NCI-H2196 (cell line): Measurements from ENCODE around the gene AFP.

ENCODE experiments used
- DNase-seq: peaks from one replicate; lab custom pipeline; 2025; ENCODE audit not compliant: unreplicated experiment; lab: John Stamatoyannopoulos, UW

The AFP gene

DNA sequence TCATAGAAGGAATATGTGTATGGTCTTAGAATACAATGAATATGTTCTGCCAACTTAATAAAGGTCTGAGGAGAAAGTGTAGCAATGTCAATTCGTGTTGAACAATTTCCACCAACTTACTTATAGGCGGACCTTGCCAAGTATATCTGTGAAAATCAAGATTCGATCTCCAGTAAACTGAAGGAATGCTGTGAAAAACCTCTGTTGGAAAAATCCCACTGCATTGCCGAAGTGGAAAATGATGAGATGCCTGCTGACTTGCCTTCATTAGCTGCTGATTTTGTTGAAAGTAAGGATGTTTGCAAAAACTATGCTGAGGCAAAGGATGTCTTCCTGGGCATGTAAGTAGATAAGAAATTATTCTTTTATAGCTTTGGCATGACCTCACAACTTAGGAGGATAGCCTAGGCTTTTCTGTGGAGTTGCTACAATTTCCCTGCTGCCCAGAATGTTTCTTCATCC is 22.7 kb upstream of the AFP start:
- no peak for DNase-seq

DNA sequence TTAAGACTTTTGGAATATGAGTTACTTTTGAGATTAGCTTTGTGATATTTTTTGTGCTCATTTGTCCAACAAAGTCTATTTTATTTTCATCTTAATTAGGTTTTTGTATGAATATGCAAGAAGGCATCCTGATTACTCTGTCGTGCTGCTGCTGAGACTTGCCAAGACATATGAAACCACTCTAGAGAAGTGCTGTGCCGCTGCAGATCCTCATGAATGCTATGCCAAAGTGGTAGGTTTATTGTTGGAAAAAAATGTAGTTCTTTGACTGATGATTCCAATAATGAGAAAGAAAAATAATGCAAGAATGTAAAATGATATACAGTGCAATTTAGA is 21.1 kb upstream of the AFP start:
- DNase-seq: no peak

DNA sequence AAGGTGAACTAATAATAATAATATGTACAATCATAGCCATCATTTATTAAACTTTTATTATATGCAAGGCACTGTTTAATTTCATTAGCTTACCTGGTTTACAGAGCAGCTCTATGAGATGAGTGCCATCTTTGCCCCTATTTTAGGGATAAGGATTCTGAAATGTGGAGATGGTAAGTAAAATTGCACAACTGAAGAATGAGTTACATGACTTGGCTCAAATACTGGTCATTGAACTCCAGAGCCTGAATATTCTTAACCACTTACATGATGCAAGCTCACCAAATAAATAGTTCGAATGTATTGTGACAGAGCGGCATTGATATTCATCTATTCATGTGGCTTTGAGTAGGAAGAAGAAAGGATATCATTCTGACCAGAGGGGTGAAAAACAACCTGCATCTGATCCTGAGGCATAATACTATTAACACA is 20.2 kb upstream of the AFP start:
- DNase-seq: no peak

DNA sequence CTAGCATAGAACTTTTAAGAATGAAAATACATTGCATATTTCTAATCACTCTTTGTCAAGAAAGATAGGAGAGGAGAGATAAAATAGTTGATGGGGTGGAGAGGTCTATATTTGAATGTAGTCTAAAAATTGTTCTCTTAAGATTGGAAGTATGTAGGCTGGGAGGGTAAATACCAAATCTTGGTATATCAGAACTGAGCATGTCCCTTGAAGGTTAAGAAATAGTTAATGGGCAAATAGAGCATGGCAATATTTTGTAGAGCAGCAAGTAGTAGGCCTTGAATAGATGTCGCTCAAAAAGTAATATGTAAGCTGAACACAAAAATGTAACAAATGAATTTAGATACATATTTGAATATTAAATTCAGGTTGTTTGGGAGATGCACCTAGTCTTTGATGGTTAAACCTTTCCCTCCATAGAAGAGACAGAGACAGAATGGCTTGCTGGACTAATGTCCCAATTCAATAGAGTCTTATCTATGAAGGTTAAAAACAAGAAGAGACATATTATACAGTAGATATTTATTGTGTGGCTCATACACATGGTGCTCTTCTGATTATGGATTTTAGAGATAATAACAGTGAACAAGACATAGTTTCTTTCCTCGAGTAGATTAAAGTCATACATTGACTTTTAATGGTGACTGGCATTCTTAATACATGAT is 19.5 kb upstream of the AFP start:
- DNase-seq: no peak

DNA sequence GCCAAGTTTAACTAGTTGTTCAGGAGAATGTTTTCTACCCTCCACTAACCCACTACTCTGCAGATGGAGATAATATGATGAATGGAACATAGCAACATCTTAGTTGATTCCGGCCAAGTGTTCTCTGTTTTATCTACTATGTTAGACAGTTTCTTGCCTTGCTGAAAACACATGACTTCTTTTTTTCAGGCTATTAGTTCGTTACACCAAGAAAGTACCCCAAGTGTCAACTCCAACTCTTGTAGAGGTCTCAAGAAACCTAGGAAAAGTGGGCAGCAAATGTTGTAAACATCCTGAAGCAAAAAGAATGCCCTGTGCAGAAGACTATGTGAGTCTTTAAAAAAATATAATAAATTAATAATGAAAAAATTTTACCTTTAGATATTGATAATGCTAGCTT is 18.7 kb upstream of the AFP start:
- DNase-seq: no peak

DNA sequence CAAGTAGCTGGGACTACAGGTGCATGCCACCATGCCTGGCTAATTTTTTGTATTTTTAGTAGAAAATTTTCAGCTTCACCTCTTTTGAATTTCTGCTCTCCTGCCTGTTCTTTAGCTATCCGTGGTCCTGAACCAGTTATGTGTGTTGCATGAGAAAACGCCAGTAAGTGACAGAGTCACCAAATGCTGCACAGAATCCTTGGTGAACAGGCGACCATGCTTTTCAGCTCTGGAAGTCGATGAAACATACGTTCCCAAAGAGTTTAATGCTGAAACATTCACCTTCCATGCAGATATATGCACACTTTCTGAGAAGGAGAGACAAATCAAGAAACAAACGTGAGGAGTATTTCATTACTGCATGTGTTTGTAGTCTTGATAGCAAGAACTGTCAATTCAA is 18.0 kb upstream of the AFP start:
- DNase-seq: no peak

DNA sequence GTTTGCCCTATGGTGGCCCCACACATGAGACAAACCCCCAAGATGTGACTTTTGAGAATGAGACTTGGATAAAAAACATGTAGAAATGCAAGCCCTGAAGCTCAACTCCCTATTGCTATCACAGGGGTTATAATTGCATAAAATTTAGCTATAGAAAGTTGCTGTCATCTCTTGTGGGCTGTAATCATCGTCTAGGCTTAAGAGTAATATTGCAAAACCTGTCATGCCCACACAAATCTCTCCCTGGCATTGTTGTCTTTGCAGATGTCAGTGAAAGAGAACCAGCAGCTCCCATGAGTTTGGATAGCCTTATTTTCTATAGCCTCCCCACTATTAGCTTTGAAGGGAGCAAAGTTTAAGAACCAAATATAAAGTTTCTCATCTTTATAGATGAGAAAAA is 17.3 kb upstream of the AFP start:
- no peak for DNase-seq

DNA sequence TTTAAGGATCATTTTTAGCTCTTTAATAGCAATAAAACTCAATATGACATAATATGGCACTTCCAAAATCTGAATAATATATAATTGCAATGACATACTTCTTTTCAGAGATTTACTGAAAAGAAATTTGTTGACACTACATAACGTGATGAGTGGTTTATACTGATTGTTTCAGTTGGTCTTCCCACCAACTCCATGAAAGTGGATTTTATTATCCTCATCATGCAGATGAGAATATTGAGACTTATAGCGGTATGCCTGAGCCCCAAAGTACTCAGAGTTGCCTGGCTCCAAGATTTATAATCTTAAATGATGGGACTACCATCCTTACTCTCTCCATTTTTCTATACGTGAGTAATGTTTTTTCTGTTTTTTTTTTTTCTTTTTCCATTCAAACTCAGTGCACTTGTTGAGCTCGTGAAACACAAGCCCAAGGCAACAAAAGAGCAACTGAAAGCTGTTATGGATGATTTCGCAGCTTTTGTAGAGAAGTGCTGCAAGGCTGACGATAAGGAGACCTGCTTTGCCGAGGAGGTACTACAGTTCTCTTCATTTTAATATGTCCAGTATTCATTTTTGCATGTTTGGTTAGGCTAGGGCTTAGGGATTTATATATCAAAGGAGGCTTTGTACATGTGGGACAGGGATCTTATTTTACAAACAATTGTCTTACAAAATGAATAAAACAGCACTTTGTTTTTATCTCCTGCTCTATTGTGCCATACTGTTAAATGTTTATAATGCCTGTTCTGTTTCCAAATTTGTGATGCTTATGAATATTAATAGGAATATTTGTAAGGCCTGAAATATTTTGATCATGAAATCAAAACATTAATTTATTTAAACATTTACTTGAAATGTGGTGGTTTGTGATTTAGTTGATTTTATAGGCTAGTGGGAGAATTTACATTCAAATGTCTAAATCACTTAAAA is 16.6 kb upstream of the AFP start:
- DNase-seq: no peak

DNA sequence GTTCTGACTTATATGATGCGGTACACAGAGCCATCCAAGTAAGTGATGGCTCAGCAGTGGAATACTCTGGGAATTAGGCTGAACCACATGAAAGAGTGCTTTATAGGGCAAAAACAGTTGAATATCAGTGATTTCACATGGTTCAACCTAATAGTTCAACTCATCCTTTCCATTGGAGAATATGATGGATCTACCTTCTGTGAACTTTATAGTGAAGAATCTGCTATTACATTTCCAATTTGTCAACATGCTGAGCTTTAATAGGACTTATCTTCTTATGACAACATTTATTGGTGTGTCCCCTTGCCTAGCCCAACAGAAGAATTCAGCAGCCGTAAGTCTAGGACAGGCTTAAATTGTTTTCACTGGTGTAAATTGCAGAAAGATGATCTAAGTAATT is 15.4 kb upstream of the AFP start:
- no peak for DNase-seq

DNA sequence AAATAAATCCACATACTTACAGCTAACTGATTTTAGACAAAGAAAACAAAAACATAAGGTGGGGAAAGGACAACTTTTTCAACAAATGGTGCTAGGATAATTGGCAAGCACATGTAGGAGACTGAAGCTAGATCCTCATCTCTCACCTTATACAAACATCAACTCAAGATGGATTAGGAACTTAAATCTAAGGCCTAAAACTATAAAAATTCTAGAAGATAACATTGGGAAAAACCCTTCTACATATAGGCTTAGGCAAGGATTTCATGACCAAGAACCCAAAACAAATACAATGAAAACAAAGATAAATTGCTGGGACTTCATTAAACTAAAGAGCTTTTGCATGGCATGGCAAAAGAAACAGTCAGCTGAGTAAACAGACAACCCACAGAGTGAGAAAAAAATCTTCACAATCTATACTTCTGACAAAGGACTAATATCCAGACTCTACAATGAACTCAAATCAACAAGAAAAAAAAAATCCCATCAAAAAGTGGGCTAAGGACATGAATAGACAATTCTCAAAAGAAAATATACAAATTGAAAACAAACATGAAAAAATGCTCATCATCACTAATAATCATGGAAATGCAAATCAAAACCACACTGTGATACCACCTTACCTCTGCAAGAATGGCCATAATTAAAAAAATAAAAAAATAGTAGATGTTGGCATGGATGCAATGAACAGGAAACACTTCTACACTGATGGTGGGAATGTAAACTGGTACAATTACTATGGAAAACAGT is 14.1 kb upstream of the AFP start:
- no peak for DNase-seq

DNA sequence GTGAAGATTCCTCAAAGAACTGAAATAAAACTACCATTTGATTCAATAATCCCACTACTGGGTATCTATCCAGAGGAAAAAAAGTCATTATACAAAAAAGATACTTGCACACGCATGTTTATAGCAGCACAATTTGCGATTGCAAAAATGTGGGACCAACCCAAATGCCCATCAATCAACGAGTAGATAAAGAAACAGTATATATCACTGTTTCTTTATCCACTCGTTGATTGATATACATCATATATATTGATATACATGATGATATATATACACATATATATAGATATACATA is 13.6 kb upstream of the AFP start:
- DNase-seq: no peak

DNA sequence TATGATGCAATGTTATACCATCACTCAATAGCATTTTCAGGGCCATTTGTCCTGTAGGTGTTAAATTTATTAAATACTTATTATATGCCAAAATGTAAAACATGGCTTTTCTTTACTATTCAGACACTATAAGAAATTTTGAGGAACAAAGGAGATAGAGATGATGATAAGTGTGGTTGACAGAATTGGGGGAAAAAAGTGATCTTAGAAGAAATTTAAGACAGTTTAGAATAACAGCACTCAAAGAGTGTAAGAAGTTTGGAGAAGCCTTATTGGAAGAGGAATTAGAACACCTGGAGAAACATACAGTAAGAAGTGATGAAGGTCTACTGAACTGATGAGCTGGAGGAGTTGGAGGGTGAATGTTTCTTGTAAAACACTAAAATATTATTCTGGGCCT is 12.8 kb upstream of the AFP start:
- DNase-seq: no peak

DNA sequence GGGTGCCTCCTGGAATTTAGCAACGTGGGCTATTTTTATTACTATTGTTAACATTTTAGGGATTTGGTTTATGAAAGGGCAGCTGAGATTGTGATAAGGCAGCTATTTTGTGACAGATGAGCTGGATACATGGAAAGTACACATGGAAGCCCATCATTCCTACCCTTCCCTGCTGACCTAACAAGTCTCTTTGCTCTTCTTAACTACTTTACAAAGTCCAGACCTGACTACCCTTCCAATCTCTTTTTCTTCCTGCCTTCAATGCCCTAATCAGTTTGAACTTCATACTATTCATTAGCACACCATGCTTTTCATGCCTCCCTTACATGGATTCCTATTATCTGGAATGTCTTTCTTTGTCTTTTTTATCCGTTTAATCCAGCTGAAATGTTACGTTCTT is 9.4 kb upstream of the AFP start:
- no peak for DNase-seq

DNA sequence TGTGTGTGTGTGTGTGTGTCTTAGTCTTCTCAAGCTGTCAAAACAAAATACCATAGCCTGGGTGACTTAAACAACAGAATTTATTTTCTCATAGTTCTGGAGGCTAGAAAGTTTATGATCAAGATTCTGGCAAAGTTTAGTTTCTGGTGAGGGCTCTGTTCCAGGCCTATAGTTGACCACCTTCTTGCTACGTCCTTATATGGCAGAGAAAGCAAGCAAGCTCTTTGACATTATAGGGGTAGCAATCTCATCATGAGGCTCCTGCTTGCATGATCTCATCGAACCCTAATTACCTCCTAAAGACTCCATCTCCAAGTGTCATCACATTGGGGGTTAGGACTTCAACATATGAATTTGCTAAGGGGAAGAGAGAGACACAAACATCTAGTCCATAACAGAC is 6.9 kb upstream of the AFP start:
- DNase-seq: no peak

DNA sequence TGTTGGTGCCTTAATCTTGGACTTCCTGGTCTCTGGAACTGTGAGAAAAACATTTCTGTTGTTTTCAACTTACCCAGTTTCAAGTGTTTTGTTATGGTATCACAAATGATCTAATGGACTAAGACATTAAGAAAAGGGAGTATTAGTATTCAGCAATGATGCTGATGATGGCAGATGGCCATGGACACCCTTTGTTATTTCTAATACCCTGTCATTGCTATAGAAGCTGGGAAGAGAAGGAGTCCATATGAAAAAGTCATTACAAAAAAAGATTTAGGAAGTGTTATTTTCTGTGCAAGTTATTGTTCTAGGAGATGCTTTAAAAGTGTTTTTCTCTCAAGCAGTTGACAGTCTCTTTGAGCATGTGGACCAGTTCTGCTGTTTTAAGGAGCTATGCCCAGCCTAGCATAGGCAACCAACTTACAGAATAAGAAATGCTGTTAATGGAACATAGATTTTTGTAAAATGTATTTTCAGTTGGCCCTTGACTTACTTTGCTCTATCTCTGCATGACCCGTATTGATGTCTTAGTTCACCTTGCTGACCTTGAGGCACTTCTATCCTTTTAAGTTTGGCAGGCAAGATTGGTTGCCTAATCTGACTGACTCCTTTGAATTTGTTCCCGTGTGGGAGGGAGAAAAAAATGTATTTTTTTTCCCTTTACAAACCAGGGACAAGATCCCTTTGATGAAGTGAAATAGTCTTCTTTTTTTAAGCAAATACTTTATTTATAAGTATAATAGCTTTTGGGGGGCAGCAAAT is 6.0 kb upstream of the AFP start:
- no peak for DNase-seq

DNA sequence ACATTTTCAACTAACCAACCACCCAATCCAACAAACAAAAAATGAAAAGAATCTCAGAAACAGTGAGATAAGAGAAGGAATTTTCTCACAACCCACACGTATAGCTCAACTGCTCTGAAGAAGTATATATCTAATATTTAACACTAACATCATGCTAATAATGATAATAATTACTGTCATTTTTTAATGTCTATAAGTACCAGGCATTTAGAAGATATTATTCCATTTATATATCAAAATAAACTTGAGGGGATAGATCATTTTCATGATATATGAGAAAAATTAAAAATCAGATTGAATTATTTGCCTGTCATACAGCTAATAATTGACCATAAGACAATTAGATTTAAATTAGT is 4.2 kb upstream of the AFP start:
- no peak for DNase-seq

DNA sequence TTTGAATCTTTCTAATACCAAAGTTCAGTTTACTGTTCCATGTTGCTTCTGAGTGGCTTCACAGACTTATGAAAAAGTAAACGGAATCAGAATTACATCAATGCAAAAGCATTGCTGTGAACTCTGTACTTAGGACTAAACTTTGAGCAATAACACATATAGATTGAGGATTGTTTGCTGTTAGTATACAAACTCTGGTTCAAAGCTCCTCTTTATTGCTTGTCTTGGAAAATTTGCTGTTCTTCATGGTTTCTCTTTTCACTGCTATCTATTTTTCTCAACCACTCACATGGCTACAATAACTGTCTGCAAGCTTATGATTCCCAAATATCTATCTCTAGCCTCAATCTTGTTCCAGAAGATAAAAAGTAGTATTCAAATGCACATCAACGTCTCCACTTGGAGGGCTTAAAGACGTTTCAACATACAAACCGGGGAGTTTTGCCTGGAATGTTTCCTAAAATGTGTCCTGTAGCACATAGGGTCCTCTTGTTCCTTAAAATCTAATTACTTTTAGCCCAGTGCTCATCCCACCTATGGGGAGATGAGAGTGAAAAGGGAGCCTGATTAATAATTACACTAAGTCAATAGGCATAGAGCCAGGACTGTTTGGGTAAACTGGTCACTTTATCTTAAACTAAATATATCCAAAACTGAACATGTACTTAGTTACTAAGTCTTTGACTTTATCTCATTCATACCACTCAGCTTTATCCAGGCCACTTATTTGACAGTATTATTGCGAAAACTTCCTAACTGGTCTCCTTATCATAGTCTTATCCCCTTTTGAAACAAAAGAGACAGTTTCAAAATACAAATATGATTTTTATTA is 3.6 kb upstream of the AFP start:
- no peak for DNase-seq

DNA sequence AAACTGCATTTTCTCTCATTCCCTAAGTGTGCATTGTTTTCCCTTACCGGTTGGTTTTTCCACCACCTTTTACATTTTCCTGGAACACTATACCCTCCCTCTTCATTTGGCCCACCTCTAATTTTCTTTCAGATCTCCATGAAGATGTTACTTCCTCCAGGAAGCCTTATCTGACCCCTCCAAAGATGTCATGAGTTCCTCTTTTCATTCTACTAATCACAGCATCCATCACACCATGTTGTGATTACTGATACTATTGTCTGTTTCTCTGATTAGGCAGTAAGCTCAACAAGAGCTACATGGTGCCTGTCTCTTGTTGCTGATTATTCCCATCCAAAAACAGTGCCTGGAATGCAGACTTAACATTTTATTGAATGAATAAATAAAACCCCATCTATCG is 2.9 kb upstream of the AFP start:
- DNase-seq: no peak

DNA sequence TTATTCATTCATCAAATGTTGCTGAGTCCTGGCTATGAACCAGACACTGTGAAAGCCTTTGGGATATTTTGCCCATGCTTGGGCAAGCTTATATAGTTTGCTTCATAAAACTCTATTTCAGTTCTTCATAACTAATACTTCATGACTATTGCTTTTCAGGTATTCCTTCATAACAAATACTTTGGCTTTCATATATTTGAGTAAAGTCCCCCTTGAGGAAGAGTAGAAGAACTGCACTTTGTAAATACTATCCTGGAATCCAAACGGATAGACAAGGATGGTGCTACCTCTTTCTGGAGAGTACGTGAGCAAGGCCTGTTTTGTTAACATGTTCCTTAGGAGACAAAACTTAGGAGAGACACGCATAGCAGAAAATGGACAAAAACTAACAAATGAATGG is 1.7 kb upstream of the AFP start:
- no peak for DNase-seq

DNA sequence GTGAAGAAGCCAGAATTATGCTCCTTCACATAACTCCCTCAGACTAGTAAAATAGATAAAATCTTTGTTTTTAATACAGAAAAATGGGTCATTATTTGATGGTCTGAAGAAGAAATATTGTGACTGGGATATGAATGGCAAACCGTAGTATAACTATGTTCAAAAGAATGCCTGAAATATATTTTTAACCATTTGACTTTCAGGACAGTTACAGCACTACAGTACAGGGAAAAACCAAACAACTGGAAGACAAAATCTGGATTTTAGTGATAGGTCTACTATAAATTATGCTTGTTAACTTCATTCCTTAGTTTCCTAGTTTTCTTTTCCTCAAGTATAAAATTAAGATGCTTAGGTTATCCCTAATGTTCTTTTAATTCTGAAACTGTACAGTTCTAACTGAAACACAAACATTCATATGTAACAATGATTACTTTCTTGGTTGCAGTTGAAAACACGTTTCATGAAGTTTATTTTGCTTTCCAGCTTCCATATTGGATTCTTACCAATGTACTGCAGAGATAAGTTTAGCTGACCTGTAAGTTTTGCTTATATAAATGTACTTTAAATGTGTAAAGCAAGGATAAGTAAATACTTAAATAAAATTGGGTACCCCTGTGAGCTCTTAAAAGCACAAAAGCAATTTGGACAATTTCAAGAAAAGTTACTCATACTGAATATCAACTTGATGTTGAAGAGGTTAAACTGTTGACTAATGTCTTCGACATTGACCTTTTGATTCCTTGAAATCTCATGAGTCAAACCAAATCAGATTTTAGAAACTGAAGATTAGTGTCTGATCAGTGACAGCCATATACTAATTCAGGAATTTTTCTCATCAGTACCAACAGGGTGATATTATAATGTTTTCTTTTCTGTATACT is 895 bp downstream of the AFP start:
- DNase-seq: no peak
